CD1c-positive myeloid dendritic cell (primary cell): ENCODE measurements around the gene TBX4.

Experiments
- DNase-seq: peaks from one replicate; pipeline ENCODE4 v3.0.0-alpha.2; 2016; ENCODE audit errors: extremely low spot score

TBX4 gene

GRCh38 chr17:61454381-61455323, 2.4 kb downstream of the TBX4 start:
- DNase-seq, result no peak

- no peak for DNase-seq
Measured at GRCh38 chr17:61455324-61456060, 3.3 kb downstream of the TBX4 start.

GRCh38 chr17:61456061-61456681, 3.9 kb downstream of the TBX4 start:
- no peak for DNase-seq

GRCh38 chr17:61456688-61457225, 4.5 kb downstream of the TBX4 start:
- DNase-seq, result no peak

GRCh38 chr17:61457226-61457983, 5.2 kb downstream of the TBX4 start:
- DNase-seq, result no peak

GRCh38 chr17:61458000-61458399, 5.8 kb downstream of the TBX4 start:
- no peak for DNase-seq

GRCh38 chr17:61458421-61459141, 6.4 kb downstream of the TBX4 start:
- DNase-seq, result peak; percentile 57

- no peak for DNase-seq
Measured at GRCh38 chr17:61459142-61459809, 7.1 kb downstream of the TBX4 start.

- DNase-seq, result no peak
Measured at GRCh38 chr17:61459939-61460718, 7.9 kb downstream of the TBX4 start.

- DNase-seq, result no peak
Measured at GRCh38 chr17:61460796-61461585, 8.8 kb downstream of the TBX4 start.

- no peak for DNase-seq
Measured at GRCh38 chr17:61461586-61461966, 9.4 kb downstream of the TBX4 start.

- DNase-seq, result no peak
Measured at GRCh38 chr17:61461967-61462718, 9.9 kb downstream of the TBX4 start.

- DNase-seq, result no peak
Measured at GRCh38 chr17:61462719-61463315, 10.6 kb downstream of the TBX4 start.

- DNase-seq, result no peak
Measured at GRCh38 chr17:61463316-61464129, 11.3 kb downstream of the TBX4 start.

- no peak for DNase-seq
Measured at GRCh38 chr17:61464130-61464842, 12.1 kb downstream of the TBX4 start.

GRCh38 chr17:61464843-61465180, 12.6 kb downstream of the TBX4 start:
- no peak for DNase-seq
